ENCODE data around the gene MAP1LC3B2. TPM values are rescaled to one million over a fixed set of nuclear protein-coding genes. Genes with fewer than 3 reads are reported as not detected.

MAP1LC3B2 gene
- polyA plus RNA-seq (2012; ENCODE audit: insufficient read length, low read depth), result 11.1 TPM

GRCh38 chr12:116559162-116559935 is at the start of gene MAP1LC3B2:
Gene MAP1LC3B2 (plus strand): TSS chr12:116559381. CDS start chr12:116575943, 16,562 bp downstream.
- no peak for TF ChIP-seq REST (IDR thresholded peaks at IDR 0.05; ENCODE audit: insufficient read depth in 1 of 2, low read depth in 2 of 2, low read length in 2 of 2)
- TF ChIP-seq SIN3A (IDR thresholded peaks at IDR 0.05; ENCODE audit: borderline replicate concordance, insufficient read depth, low read length), result no peak
- TF ChIP-seq TAF1 (IDR thresholded peaks at IDR 0.05; ENCODE audit: borderline replicate concordance, insufficient read depth, low read length), result no peak
- TF ChIP-seq POLR2AphosphoS5 (IDR thresholded peaks at IDR 0.05; ENCODE audit: low read depth, low read length), result no peak
- TF ChIP-seq FOXP2 (optimal IDR thresholded peaks at IDR 0.05; ENCODE audit: borderline replicate concordance, extremely low read depth, extremely low read length, insufficient read depth), result no peak

- TF ChIP-seq REST (IDR thresholded peaks at IDR 0.05; ENCODE audit: insufficient read depth in 1 of 2, low read depth in 2 of 2, low read length in 2 of 2), result no peak
- no peak for TF ChIP-seq POLR2AphosphoS5 (IDR thresholded peaks at IDR 0.05; ENCODE audit: low read depth, low read length)
- TF ChIP-seq FOXP2 (optimal IDR thresholded peaks at IDR 0.05; ENCODE audit: borderline replicate concordance, extremely low read depth, extremely low read length, insufficient read depth), result no peak
- TF ChIP-seq SIN3A (IDR thresholded peaks at IDR 0.05; ENCODE audit: borderline replicate concordance, insufficient read depth, low read length), result no peak
- no peak for TF ChIP-seq TAF1 (IDR thresholded peaks at IDR 0.05; ENCODE audit: borderline replicate concordance, insufficient read depth, low read length)
Observed at GRCh38 chr12:116513944-116514343, 45.2 kb upstream of the MAP1LC3B2 start.

GRCh38 chr12:116515684-116516083 is 43.5 kb upstream of the MAP1LC3B2 start:
- TF ChIP-seq FOXP2 (optimal IDR thresholded peaks at IDR 0.05; ENCODE audit: borderline replicate concordance, extremely low read depth, extremely low read length, insufficient read depth) (no peak), REST (IDR thresholded peaks at IDR 0.05; ENCODE audit: insufficient read depth in 1 of 2, low read depth in 2 of 2, low read length in 2 of 2) (no peak)

GRCh38 chr12:116516657-116517056 is 42.5 kb upstream of the MAP1LC3B2 start:
- TF ChIP-seq SIN3A (IDR thresholded peaks at IDR 0.05; ENCODE audit: borderline replicate concordance, insufficient read depth, low read length) (no peak), TAF1 (IDR thresholded peaks at IDR 0.05; ENCODE audit: borderline replicate concordance, insufficient read depth, low read length) (no peak), REST (IDR thresholded peaks at IDR 0.05; ENCODE audit: insufficient read depth in 1 of 2, low read depth in 2 of 2, low read length in 2 of 2) (no peak), POLR2AphosphoS5 (IDR thresholded peaks at IDR 0.05; ENCODE audit: low read depth, low read length) (no peak), FOXP2 (optimal IDR thresholded peaks at IDR 0.05; ENCODE audit: borderline replicate concordance, extremely low read depth, extremely low read length, insufficient read depth) (no peak)
